Colonic mucosa (tissue), 4 donors: Measurements from ENCODE around the gene ATCAY. TPM values are rescaled to one million over a fixed set of nuclear protein-coding genes. Genes with fewer than 3 reads are reported as not detected.

Experiments
- DNase-seq: peaks from one replicate; pipeline ENCODE4 v3.0.0-alpha.2; 2020
- H3K27ac ChIP-seq: fragments of 200-600 bp; one replicate; pipeline ENCODE4 v1.8.0; 2021
- H3K27me3 ChIP-seq: fragments of 200-600 bp; one replicate; pipeline ENCODE4 v1.8.0; 2021
- H3K36me3 ChIP-seq: fragments of 200-600 bp; one replicate; pipeline ENCODE4 v1.8.0; 2021
- H3K4me1 ChIP-seq: fragments of 200-600 bp; one replicate; pipeline ENCODE4 v1.8.0; 2021; ENCODE audit warnings: mild to moderate bottlenecking
- H3K4me3 ChIP-seq: fragments of 200-600 bp; one replicate; pipeline ENCODE4 v1.8.0; 2021
- H3K9ac ChIP-seq, 2 donors: one replicate each; pipeline ENCODE4 v1.7.0; 2013; ENCODE audit warnings: control low read depth in 2 of 2, low read depth in 2 of 2, low read length in 2 of 2
- H3K9me3 ChIP-seq: fragments of 200-600 bp; one replicate; pipeline ENCODE4 v1.8.0; 2021
- intact Hi-C: fragments of 100-400 bp; cut with DNase I; formaldehyde crosslinking; loops from one replicate; pipeline ENCODE4 v1.14.1; 2022
- total RNA-seq, 2 donors: library from RNA; stranded (reverse); fragmentation: NEBNext Ultra II Directional in 1 of 2; extraction: Animal tissue kit (Norgen Biotek cat#: 25700) in 1 of 2; gene quantifications; one replicate each; pipeline ENCODE4 v1.2.1, GENCODE V29; 2021
- TF ChIP-seq, protein P1 (sequence below): fragments of 200-600 bp; IDR thresholded peaks from one replicate; pipeline ENCODE4 v1.8.0; 2022; ENCODE audit warnings: antibody characterized with exemption, mild to moderate bottlenecking
- donor health status: healthy.
- donor health status: DM: no; HTN: no; CAD: no.
- donor health status: DM: no; HTN: no; CAD: no.

The ATCAY gene
- total RNA-seq, 2 donors from 2014 or later: 0.12 to 1.0 TPM

DNA sequence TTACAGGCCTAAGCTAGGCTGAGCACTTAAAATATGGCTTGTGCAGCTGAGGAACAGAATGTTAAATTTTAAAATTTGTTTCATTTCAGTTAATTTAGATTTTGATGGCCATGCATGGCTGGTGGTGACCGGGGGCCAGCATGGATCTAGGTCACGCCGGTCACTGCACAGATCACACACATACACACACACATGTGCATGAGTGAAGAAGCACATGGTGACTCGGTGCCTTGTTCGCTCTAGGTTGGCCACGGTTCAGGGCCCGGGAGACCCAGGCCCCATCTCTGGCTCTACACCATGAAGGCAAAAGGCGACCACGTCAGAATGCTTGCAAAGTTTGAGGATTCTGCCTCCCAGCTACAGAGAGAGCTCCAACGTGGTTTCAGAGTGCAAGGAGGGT, 39.7 kb upstream of the ATCAY start:
- Histone ChIP-seq H3K4me1 (no peaks in the 10 kb centered on the region), H3K36me3 (no peaks in the 10 kb centered on the region), H3K27ac (no peak overlapping the region), H3K4me3 (no peak overlapping the region), H3K9ac (no peak overlapping the region), H3K9me3 (no peaks in the 10 kb centered on the region), H3K27me3 (no peaks in the 10 kb centered on the region)
- TF ChIP-seq, protein P1, sequence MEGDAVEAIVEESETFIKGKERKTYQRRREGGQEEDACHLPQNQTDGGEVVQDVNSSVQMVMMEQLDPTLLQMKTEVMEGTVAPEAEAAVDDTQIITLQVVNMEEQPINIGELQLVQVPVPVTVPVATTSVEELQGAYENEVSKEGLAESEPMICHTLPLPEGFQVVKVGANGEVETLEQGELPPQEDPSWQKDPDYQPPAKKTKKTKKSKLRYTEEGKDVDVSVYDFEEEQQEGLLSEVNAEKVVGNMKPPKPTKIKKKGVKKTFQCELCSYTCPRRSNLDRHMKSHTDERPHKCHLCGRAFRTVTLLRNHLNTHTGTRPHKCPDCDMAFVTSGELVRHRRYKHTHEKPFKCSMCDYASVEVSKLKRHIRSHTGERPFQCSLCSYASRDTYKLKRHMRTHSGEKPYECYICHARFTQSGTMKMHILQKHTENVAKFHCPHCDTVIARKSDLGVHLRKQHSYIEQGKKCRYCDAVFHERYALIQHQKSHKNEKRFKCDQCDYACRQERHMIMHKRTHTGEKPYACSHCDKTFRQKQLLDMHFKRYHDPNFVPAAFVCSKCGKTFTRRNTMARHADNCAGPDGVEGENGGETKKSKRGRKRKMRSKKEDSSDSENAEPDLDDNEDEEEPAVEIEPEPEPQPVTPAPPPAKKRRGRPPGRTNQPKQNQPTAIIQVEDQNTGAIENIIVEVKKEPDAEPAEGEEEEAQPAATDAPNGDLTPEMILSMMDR: no peak
- DNase-seq: no peak
- intact Hi-C loops: no loop called here

DNA sequence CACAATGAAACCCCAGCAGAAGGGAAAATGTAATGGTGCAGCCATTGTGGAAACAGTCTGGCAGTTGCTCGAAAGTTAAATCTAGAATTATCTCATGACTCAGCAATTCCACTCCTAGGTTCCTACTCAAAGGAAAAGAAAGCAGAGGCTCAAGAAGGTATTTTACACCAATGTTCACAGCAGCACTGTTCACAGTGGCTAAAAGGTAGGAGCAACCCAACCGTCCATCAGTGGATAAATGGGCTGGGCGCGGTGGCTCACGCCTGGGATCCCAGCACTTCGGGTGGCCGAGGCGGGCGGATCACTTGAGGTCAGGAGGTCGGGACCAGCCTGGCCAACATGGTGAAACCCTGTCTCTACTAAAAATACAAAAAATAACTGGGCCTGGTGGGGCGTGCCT, 37.5 kb upstream of the ATCAY start:
- Histone ChIP-seq H3K27ac (no peak overlapping the region), H3K27me3 (no peaks in the 10 kb centered on the region), H3K4me1 (no peaks in the 10 kb centered on the region), H3K36me3 (no peaks in the 10 kb centered on the region), H3K9ac (no peak overlapping the region), H3K9me3 (no peaks in the 10 kb centered on the region), H3K4me3 (no peak overlapping the region)
- TF ChIP-seq, protein P1: no peak
- intact Hi-C loops: no loop called here
- no peak for DNase-seq

DNA sequence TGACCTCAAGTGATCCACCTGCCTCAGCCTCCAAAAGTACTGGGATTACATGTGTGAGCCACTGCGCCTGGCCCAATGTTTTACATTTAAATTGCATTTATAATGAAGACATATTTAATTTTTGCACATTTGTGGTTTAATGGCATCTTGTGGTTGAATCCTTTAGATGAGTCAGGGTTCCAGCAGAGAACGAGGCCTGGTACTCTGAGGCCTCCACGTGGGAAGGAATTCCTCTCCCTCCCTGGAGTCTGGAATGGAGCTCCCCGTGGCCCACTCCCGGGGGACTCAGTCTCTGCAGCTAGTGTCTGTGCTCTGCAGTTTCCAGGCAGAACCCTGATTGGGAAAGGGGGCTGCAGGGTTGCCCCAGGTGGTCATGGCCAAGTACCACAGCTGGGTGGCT, 35.9 kb upstream of the ATCAY start:
- DNase-seq: no peak
- Histone ChIP-seq H3K4me1 (no peaks in the 10 kb centered on the region), H3K9me3 (no peaks in the 10 kb centered on the region), H3K27me3 (no peaks in the 10 kb centered on the region), H3K4me3 (no peak overlapping the region), H3K36me3 (no peaks in the 10 kb centered on the region), H3K9ac (no peak overlapping the region), H3K27ac (no peak overlapping the region)
- intact Hi-C loops: no loop called here
- TF ChIP-seq, protein P1: no peak

DNA sequence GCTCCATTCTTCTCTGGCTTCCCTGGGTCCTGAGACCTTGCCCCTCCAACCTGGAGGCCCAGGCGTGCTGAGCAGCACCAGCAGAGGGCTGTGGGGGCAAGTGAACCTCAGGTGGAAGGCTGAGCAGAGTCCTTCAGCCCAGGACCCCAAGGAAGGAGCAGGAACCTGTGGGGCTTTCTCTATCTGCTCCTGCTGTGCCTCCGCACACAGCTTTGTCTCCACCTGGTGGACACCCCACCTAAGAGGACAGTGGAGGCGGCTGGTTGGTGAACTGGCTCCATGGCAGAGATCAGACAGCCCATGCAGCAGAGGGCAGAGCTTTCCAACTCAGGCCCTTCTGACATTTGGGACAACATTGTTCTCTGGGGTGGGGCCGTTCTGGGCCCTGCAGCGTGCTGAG, 31.4 kb upstream of the ATCAY start:
- H3K27ac ChIP-seq: no peak overlapping the region
- no peak for DNase-seq
- no peaks in the 10 kb centered on the region for H3K27me3 ChIP-seq
- intact Hi-C loops: no loop called here
- H3K36me3 ChIP-seq: no peaks in the 10 kb centered on the region
- no peak overlapping the region for H3K4me3 ChIP-seq
- TF ChIP-seq, protein P1: no peak
- H3K4me1 ChIP-seq: no peaks in the 10 kb centered on the region
- no peak overlapping the region for H3K9ac ChIP-seq
- no peaks in the 10 kb centered on the region for H3K9me3 ChIP-seq

DNA sequence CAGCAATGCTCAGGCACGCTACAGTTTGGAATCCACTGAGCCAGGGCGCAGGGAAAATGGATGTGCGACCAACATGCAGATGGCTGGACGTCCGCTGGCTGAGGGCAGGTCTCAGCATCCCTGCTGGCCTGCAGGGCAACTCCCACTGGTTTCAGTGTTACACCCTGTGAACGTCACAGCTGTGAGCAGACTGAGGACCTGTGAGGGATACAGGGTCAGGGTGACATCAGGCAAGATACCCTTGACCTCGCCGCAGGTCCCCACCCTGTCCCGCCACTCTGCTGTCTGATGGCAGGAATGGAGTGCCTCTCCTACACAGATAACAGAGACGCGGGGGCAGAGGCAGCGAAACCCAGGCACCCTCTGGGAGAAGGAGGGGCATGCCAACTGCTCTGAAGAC, 30.7 kb upstream of the ATCAY start:
- no peak overlapping the region for H3K4me3 ChIP-seq
- H3K9me3 ChIP-seq: no peaks in the 10 kb centered on the region
- no peak for DNase-seq
- H3K9ac ChIP-seq: no peak overlapping the region
- H3K27me3 ChIP-seq: no peaks in the 10 kb centered on the region
- no peak overlapping the region for H3K27ac ChIP-seq
- H3K4me1 ChIP-seq: no peaks in the 10 kb centered on the region
- no peaks in the 10 kb centered on the region for H3K36me3 ChIP-seq
- intact Hi-C loops: loop anchor here (10.0 kb wide), 1 partner anchor 355 kb away; no protein-coding TSS in a partner anchor
- TF ChIP-seq, protein P1: no peak
